Measurements from ENCODE around the gene CHKA. TPM values are rescaled to one million over a fixed set of nuclear protein-coding genes. Genes with fewer than 3 reads are reported as not detected.

The CHKA gene
- total and polyA plus RNA-seq, 9 of the 15 experiments (the other 6 are each of a cell fraction or from before 2014, with no cell fraction given): 3.6 to 37.0 (median 30.2) TPM

DNA sequence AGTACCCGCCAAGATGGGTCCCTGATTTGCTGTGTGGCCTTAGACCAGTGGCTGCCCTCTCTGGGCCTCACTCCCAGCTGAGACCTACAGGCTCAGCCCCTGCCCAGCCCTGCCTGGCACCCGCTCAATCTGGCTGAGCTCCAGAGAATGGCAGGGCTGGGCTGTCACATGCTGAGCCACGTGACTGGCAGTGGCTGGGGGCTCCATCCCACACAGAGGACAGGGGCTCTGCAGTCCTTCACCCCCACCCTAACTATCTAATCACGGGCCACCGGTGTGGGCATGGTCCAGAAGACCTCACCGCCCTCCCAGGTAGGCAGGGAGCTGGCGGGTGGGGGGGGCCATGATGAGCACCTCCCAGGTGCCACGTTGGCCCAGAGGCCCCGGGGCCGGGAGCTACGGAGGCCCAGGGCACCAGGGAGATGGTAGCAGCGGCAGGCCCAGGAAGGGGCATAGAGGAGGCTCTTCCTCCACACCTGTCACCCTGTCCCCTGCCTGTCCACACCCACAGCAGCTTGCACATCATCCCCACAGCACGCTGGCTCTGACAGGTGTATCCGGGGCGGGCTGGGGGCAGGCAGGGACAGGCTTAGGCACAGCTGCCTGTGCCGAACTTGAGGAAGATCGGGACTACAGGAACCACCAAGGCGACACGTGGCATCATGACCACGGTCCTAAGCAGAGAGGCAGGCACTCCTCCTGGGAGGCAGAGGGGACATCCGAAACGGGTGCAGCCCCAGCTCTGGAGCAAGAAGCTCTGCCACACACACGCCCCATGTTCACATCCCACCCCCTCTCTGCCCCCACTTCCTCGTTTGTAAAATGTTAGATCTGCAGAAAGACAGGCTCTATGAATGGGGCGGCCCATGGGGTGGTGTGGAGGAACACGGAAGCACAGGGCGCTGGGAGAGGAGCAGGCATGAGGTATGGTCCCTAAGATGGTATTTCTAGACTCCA is 112.5 kb downstream of the CHKA start:
- ATAC-seq: no peak
- peak overlapping the region; percentile 49; the same call in 1 of the 3 replicates for H3K27ac ChIP-seq (ENCODE audit: extremely low read depth, low read depth, low read length)
- TF ChIP-seq ZNF707 (CRISPR knock-in tag; conservative IDR thresholded peaks at IDR 0.05) (no peak), NBN (IDR thresholded peaks at IDR 0.05; ENCODE audit: low read depth) (no peak), TAL1 (IDR thresholded peaks at IDR 0.05) (no peak), TAF15 (IDR thresholded peaks at IDR 0.05; ENCODE audit: low read depth, low read length) (no peak), KDM4B (IDR thresholded peaks at IDR 0.05; ENCODE audit: borderline replicate concordance in 2 of 2, low read depth in 1 of 2) (no peak), RCOR1 (IDR thresholded peaks at IDR 0.05; ENCODE audit: borderline replicate concordance in 1 of 2, low read depth in 2 of 2, low read length in 2 of 2) (0 out of 4 replicates have a peak, but pooled peaks of 1 of the 2 experiments have one; percentile 18), ZFP36 (IDR thresholded peaks at IDR 0.05; ENCODE audit: low read depth, low read length, partially characterized antibody) (peak; percentile 69), MAFG (tag; conservative IDR thresholded peaks at IDR 0.05) (no peak), ZC3H4 (CRISPR knock-in tag; IDR thresholded peaks at IDR 0.05; ENCODE audit: borderline replicate concordance) (no peak), ZKSCAN8 (CRISPR knock-in tag; IDR thresholded peaks at IDR 0.05) (no peak), KLF10 (CRISPR knock-in tag; IDR thresholded peaks at IDR 0.05) (0 out of 2 replicates have a peak, but pooled peaks have one; percentile 12), ESRRB (CRISPR knock-in tag; IDR thresholded peaks at IDR 0.05; ENCODE audit: borderline replicate concordance) (no peak), U2AF1 (optimal IDR thresholded peaks at IDR 0.05; ENCODE audit: low read depth, low read length) (no peak), EGR1 (conservative IDR thresholded peaks at IDR 0.05) (no peak)
- TF ChIP-seq, protein P1, sequence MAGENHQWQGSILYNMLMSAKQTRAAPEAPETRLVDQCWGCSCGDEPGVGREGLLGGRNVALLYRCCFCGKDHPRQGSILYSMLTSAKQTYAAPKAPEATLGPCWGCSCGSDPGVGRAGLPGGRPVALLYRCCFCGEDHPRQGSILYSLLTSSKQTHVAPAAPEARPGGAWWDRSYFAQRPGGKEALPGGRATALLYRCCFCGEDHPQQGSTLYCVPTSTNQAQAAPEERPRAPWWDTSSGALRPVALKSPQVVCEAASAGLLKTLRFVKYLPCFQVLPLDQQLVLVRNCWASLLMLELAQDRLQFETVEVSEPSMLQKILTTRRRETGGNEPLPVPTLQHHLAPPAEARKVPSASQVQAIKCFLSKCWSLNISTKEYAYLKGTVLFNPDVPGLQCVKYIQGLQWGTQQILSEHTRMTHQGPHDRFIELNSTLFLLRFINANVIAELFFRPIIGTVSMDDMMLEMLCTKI (IDR thresholded peaks at IDR 0.05; ENCODE audit: partially characterized antibody): no peak
- TF ChIP-seq, protein P2, sequence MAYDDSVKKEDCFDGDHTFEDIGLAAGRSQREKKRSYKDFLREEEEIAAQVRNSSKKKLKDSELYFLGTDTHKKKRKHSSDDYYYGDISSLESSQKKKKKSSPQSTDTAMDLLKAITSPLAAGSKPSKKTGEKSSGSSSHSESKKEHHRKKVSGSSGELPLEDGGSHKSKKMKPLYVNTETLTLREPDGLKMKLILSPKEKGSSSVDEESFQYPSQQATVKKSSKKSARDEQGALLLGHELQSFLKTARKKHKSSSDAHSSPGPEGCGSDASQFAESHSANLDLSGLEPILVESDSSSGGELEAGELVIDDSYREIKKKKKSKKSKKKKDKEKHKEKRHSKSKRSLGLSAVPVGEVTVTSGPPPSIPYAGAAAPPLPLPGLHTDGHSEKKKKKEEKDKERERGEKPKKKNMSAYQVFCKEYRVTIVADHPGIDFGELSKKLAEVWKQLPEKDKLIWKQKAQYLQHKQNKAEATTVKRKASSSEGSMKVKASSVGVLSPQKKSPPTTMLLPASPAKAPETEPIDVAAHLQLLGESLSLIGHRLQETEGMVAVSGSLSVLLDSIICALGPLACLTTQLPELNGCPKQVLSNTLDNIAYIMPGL (CRISPR knock-in tag; IDR thresholded peaks at IDR 0.05): no peak

More for the DNA sequence above, 112.5 kb downstream of the CHKA start:
- FAIRE-seq (no peak), DNase-seq (ENCODE audit: extremely low read depth in 1 of 4, low spot score in 3 of 4) (no peak)
- in situ Hi-C loops (cut with MboI) (no loop called here), intact Hi-C loops (cut with micrococcal nuclease) (loop anchor here (1.0 to 5.0 kb wide), 2 partner anchors 198 to 289 kb away; no protein-coding TSS in a partner anchor)
- POLR2A ChIA-PET: interaction anchor here (0.6 to 1.3 kb wide), 4 partner anchors 10 to 225 kb away, joined by 3 to 6 read pairs (median 3); no protein-coding TSS in a partner anchor
- CTCF ChIA-PET (ENCODE audit: low intra/inter-chr PET ratio): interaction anchor here (1.5 to 1.6 kb wide), 2 partner anchors 12 to 289 kb away, joined by 3 to 5 read pairs; no protein-coding TSS in a partner anchor
- Histone ChIP-seq H3K27me3 (ENCODE audit: control insufficient read depth in 2 of 2, insufficient read depth in 2 of 2, low read length in 2 of 2) (no peaks in the 10 kb centered on the region), H3K4me2 (ENCODE audit: insufficient read depth, low read length) (peak overlapping the region; percentile 71), H3K79me2 (ENCODE audit: control insufficient read depth, insufficient read depth, low read length) (no peaks in the 10 kb centered on the region), H2AFZ (ENCODE audit: low read depth, low read length) (peak overlapping the region; percentile 96; the same call in 1 of the 2 replicates), H3K4me1 (replicated peaks in 1 of 2; ENCODE audit: control insufficient read depth in 2 of 2, insufficient read depth in 2 of 2, low read length in 2 of 2) (peaks cover 31 to 63% of the 10 kb centered on the region in 2 experiments), H3K9me3 (replicated peaks; ENCODE audit: control insufficient read depth, insufficient read depth, low read depth, low read length) (no peaks in the 10 kb centered on the region), H3K9ac (ENCODE audit: insufficient read depth in 1 of 2, low read depth in 2 of 2, low read length in 2 of 2) (peak overlapping the region in 1 of 2 experiments; percentile 17; a peak in 1 of 4 replicates), H4K20me1 (replicated peaks; ENCODE audit: control insufficient read depth, insufficient read depth, low read length) (no peaks in the 10 kb centered on the region), H3K4me3 (no peak overlapping the region), H3K36me3 (ENCODE audit: control insufficient read depth, insufficient read depth, low read length) (no peaks in the 10 kb centered on the region), H3K9me1 (ENCODE audit: control insufficient read depth, insufficient read depth, low read length) (no peaks in the 10 kb centered on the region)
- 74% methylated on average over 18 of the region's 27 CpGs for WGBS (ENCODE audit: insufficient coverage, low coverage, missing lambda C conversion rate)
- no TSS peak for BruUV-seq (replicated peaks)
